GM21390 (cell line): ENCODE results near the gene CERCAM.
"Not testable (repeated sequence)": the region's sequence is repeated elsewhere in the genome, so short reads cannot be mapped to it uniquely, and the experiment has no call there.

ENCODE experiments used
- ATAC-seq: cut with Tn5 transposase; IDR thresholded peaks from one replicate; pipeline ENCODE4 v1.9.1; 2021; ENCODE audit not compliant: unreplicated experiment

CERCAM gene

GRCh38 chr9:128392302-128393144, 28.1 kb upstream of the CERCAM start:
- ATAC-seq, result no peak

- ATAC-seq, result no peak
These were observed 27.4 kb upstream of the CERCAM start for GRCh38 chr9:128393145-128393775.

GRCh38 chr9:128393970-128394369, 26.7 kb upstream of the CERCAM start:
- no peak for ATAC-seq

- no peak for ATAC-seq
These were observed 26.1 kb upstream of the CERCAM start for GRCh38 chr9:128394379-128395168.

- ATAC-seq, result no peak
These were observed 23.6 kb upstream of the CERCAM start for GRCh38 chr9:128396970-128397613.

GRCh38 chr9:128397831-128398230, 22.8 kb upstream of the CERCAM start:
- no peak for ATAC-seq

GRCh38 chr9:128399861-128400260, 20.8 kb upstream of the CERCAM start:
- ATAC-seq, result no peak

- no peak for ATAC-seq
These were observed 16.1 kb upstream of the CERCAM start for GRCh38 chr9:128404560-128404959.

- no peak for ATAC-seq
These were observed 15.4 kb upstream of the CERCAM start for GRCh38 chr9:128405077-128405779.

GRCh38 chr9:128405780-128406171, 14.9 kb upstream of the CERCAM start:
- ATAC-seq, result no peak

GRCh38 chr9:128406848-128407391, 13.7 kb upstream of the CERCAM start:
- no peak for ATAC-seq

- ATAC-seq, result no peak
These were observed 11.7 kb upstream of the CERCAM start for GRCh38 chr9:128408963-128409431.

GRCh38 chr9:128409450-128409849, 11.2 kb upstream of the CERCAM start:
- ATAC-seq, result no peak

GRCh38 chr9:128409978-128410377, 10.7 kb upstream of the CERCAM start:
- no peak for ATAC-seq

- ATAC-seq, result no peak
These were observed 9.1 kb upstream of the CERCAM start for GRCh38 chr9:128411364-128412119.

GRCh38 chr9:128412120-128412790, 8.4 kb upstream of the CERCAM start:
- no peak for ATAC-seq

GRCh38 chr9:128413728-128414127, 6.9 kb upstream of the CERCAM start:
- not testable (repeated sequence) for ATAC-seq

GRCh38 chr9:128414461-128414860, 6.2 kb upstream of the CERCAM start:
- ATAC-seq, result no peak

- no peak for ATAC-seq
These were observed 5.4 kb upstream of the CERCAM start for GRCh38 chr9:128415281-128415680.
